H1 (cell line): Measurements from ENCODE around the gene ZNF587B. TPM values are rescaled to one million over a fixed set of nuclear protein-coding genes. Genes with fewer than 3 reads are reported as not detected.
A peak's percentile ranks its signal among the peaks of the same experiment; 100 is the strongest.

ENCODE experiments used
- CTCF ChIA-PET: fragments of 300-600 bp; sonication (Branson Sonifier 250); formaldehyde crosslinking; loops from one replicate; lab custom pipeline; 2021; ENCODE audit not compliant: partially characterized antibody; lab: Charles Lee
- POLR2A ChIA-PET: fragments of 300-600 bp; sonication (Branson Sonifier 250); formaldehyde crosslinking; loops from one replicate; lab custom pipeline; 2021; ENCODE audit warnings: inconsistent platforms; ENCODE audit not compliant: partially characterized antibody; lab: Charles Lee
- DNase-seq, 2 experiments: peaks; one replicate each; pipeline versions ENCODE4 v3.0.0 to v3.0.0-alpha.2; 2010 to 2022; ENCODE audit warnings: low spot score in 2 of 2, low read depth in 1 of 2, mixed read lengths in 1 of 2
- FAIRE-seq: peaks from 2 replicates; lab custom pipeline; 2011; peaks lifted over from hg19 to GRCh38; lab: Jason Lieb, UNC
- H2AFZ ChIP-seq: 2 replicates; pipeline ENCODE4 v1.8.1; 2012; ENCODE audit warnings: low read length, inconsistent platforms
- H2AK5ac ChIP-seq: 2 replicates; pipeline ENCODE4 v1.6.1; 2013; ENCODE audit warnings: low read depth, low read length
- H2BK120ac ChIP-seq: replicated peaks from 2 replicates; pipeline ENCODE3; 2013; ENCODE audit warnings: low read depth, low read length, inconsistent platforms
- H2BK12ac ChIP-seq: 2 replicates; pipeline ENCODE4 v1.6.1; 2013; ENCODE audit warnings: low read depth, low read length
- H2BK15ac ChIP-seq: 2 replicates; pipeline ENCODE4 v1.6.1; 2013; ENCODE audit warnings: low read length
- H2BK20ac ChIP-seq: 2 replicates; pipeline ENCODE4 v1.6.1; 2013; ENCODE audit warnings: low read length
- H2BK5ac ChIP-seq: 2 replicates; pipeline ENCODE4 v1.6.1; 2013; ENCODE audit warnings: low read depth, low read length
- H3K14ac ChIP-seq: 2 replicates; pipeline ENCODE4 v1.6.1; 2013; ENCODE audit warnings: inconsistent platforms; ENCODE audit not compliant: insufficient read length
- H3K18ac ChIP-seq: 2 replicates; pipeline ENCODE4 v1.6.1; 2013; ENCODE audit warnings: low read length; ENCODE audit errors: extremely low read depth
- H3K23ac ChIP-seq: 2 replicates; pipeline ENCODE4 v1.6.1; 2013; ENCODE audit warnings: inconsistent platforms; ENCODE audit not compliant: insufficient read length
- H3K23me2 ChIP-seq: 2 replicates; pipeline ENCODE4 v1.6.1; 2013; ENCODE audit warnings: low read depth, low read length
- H3K27ac ChIP-seq: 2 replicates; pipeline ENCODE4 v1.6.1; 2011; ENCODE audit warnings: low read depth, low read length, inconsistent platforms
- H3K27me3 ChIP-seq, 4 experiments: replicated peaks in 1 of 4; 1 replicate in 1 of 4; 2 replicates in 3 of 4; pipeline versions ENCODE4 v1.6.1 to v1.8.1; 2011 to 2013; ENCODE audit warnings: low read length in 3 of 4, mild to moderate bottlenecking in 3 of 4, inconsistent platforms in 2 of 4, mixed read lengths in 2 of 4, moderate library complexity in 1 of 4; ENCODE audit not compliant: control insufficient read depth in 3 of 4, insufficient read depth in 3 of 4; ENCODE audit errors: extremely low read depth in 1 of 4
- H3K36me3 ChIP-seq, 4 experiments: 2 replicates each; pipeline versions ENCODE4 v1.6.1 to v1.8.1; 2011 to 2013; ENCODE audit warnings: mild to moderate bottlenecking in 4 of 4, low read length in 3 of 4, moderate library complexity in 2 of 4, control low read depth in 1 of 4, inconsistent platforms in 1 of 4; ENCODE audit not compliant: insufficient read depth in 4 of 4, control insufficient read depth in 2 of 4
- H3K4ac ChIP-seq: replicated peaks from 2 replicates; pipeline ENCODE3; 2013; ENCODE audit warnings: low read length, low read depth, mixed read lengths, inconsistent platforms; ENCODE audit not compliant: insufficient read length
- H3K4me1 ChIP-seq, 4 experiments: replicated peaks in 1 of 4; 1 replicate in 1 of 4; 2 replicates in 3 of 4; pipeline versions ENCODE4 v1.6.1 to v1.8.1; 2011 to 2013; ENCODE audit warnings: low read length in 3 of 4, inconsistent platforms in 2 of 4, mixed read lengths in 1 of 4; ENCODE audit not compliant: insufficient read depth in 4 of 4, control insufficient read depth in 3 of 4
- H3K4me2 ChIP-seq, 2 experiments: 2 replicates each; pipeline versions ENCODE4 v1.6.1 to v1.8.1; 2011 to 2013; ENCODE audit warnings: low read depth in 2 of 2, low read length in 2 of 2, control low read depth in 1 of 2, inconsistent platforms in 1 of 2, mild to moderate bottlenecking in 1 of 2; ENCODE audit not compliant: insufficient read depth in 1 of 2
- H3K4me3 ChIP-seq, 4 experiments: fragments of 200-600, 300-600 bp in 1 of 4; sonication (generic), shearing (Covaris generic), sonication (Bioruptor Twin) in 1 of 4; 2 replicates each; pipeline versions ENCODE4 v1.5.1 to v1.8.1; 2011 to 2016; ENCODE audit warnings: low read length in 4 of 4, low read depth in 3 of 4, control low read depth in 2 of 4, inconsistent platforms in 2 of 4, mild to moderate bottlenecking in 2 of 4, mixed read lengths in 1 of 4, moderate library complexity in 1 of 4; ENCODE audit not compliant: insufficient read depth in 2 of 4; ENCODE audit errors: extremely low read depth in 1 of 4
- H3K56ac ChIP-seq: replicated peaks from 2 replicates; pipeline ENCODE3; 2013; ENCODE audit warnings: low read depth, mild to moderate bottlenecking, mixed read lengths, low read length, inconsistent platforms; ENCODE audit not compliant: insufficient read length
- H3K79me1 ChIP-seq: 2 replicates; pipeline ENCODE4 v1.6.1; 2013; ENCODE audit warnings: low read depth, low read length, control low read depth
- H3K79me2 ChIP-seq, 2 experiments: 2 replicates each; pipeline versions ENCODE4 v1.6.1 to v1.8.1; 2012 to 2013; ENCODE audit warnings: low read length in 2 of 2, mild to moderate bottlenecking in 2 of 2, inconsistent platforms in 1 of 2; ENCODE audit not compliant: insufficient read depth in 2 of 2, control insufficient read depth in 1 of 2
- H3K9ac ChIP-seq, 4 experiments: replicated peaks in 1 of 4; 1 replicate in 1 of 4; 2 replicates in 3 of 4; pipeline versions ENCODE4 v1.6.1 to v1.8.1; 2011 to 2013; ENCODE audit warnings: low read depth in 3 of 4, low read length in 3 of 4, control low read depth in 2 of 4, mild to moderate bottlenecking in 2 of 4, moderate library complexity in 2 of 4, inconsistent platforms in 1 of 4; ENCODE audit errors: extremely low read depth in 1 of 4
- H3K9me3 ChIP-seq, 2 experiments: 2 replicates each; pipeline versions ENCODE4 v1.6.1 to v1.8.1; 2012 to 2013; ENCODE audit warnings: mild to moderate bottlenecking in 2 of 2, moderate library complexity in 2 of 2, control low read depth in 1 of 2, inconsistent platforms in 1 of 2, low read depth in 1 of 2, low read length in 1 of 2, mixed read lengths in 1 of 2; ENCODE audit not compliant: insufficient read depth in 2 of 2
- H4K20me1 ChIP-seq, 2 experiments: replicated peaks in 1 of 2; 2 replicates each; pipeline versions ENCODE3 to v1.8.1; 2011 to 2013; ENCODE audit warnings: inconsistent platforms in 2 of 2, low read length in 2 of 2, mild to moderate bottlenecking in 1 of 2; ENCODE audit not compliant: insufficient read depth in 2 of 2, control insufficient read depth in 1 of 2
- H4K5ac ChIP-seq: 2 replicates; pipeline ENCODE4 v1.6.1; 2013; ENCODE audit warnings: low read length, low read depth, mixed read lengths, inconsistent platforms; ENCODE audit not compliant: insufficient read length
- H4K8ac ChIP-seq: 2 replicates; pipeline ENCODE4 v1.8.0; 2013; ENCODE audit warnings: mild to moderate bottlenecking, moderate library complexity, low read length, inconsistent platforms; ENCODE audit not compliant: insufficient read depth; ENCODE audit errors: extremely low read depth
- H4K91ac ChIP-seq: replicated peaks from 2 replicates; pipeline ENCODE3; 2013; ENCODE audit warnings: low read length, mixed read lengths, inconsistent platforms; ENCODE audit not compliant: insufficient read length
- HDAC6 ChIP-seq: IDR thresholded peaks from one replicate; pipeline ENCODE4 v1.7.1; 2012; ENCODE audit warnings: low read depth, mild to moderate bottlenecking, inconsistent platforms, low read length, moderate library complexity
- POLR2A ChIP-seq, 2 experiments: IDR thresholded peaks; 1 replicate in 1 of 2; 2 replicates in 1 of 2; pipeline ENCODE4 v1.6.1; 2011; ENCODE audit warnings: low read depth in 2 of 2, low read length in 2 of 2, mild to moderate bottlenecking in 2 of 2; ENCODE audit errors: control extremely low read depth in 1 of 2
- TAF1 ChIP-seq: IDR thresholded peaks from 2 replicates; pipeline ENCODE4 v1.6.1; 2011; ENCODE audit warnings: mild to moderate bottlenecking, low read depth, low read length
- TBP ChIP-seq: IDR thresholded peaks from 2 replicates; pipeline ENCODE4 v1.6.1; 2011; ENCODE audit warnings: low read depth, low read length, improper control_type of control experiment
- WGBS, 2 experiments: shearing (Covaris generic) in 1 of 2; methylation state at CpG; one replicate each; pipeline versions ENCODE4 v1.1.6 to v1.1.7; 2013 to 2015; ENCODE audit warnings: low lambda C conversion rate in 2 of 2, mixed read lengths in 2 of 2, inconsistent platforms in 1 of 2, low coverage in 1 of 2, missing lambda C conversion rate in 1 of 2; ENCODE audit not compliant: insufficient replicate concordance in 2 of 2, insufficient coverage in 1 of 2, insufficient read length in 1 of 2; ENCODE audit errors: extremely low coverage in 1 of 2, missing lambda C conversion rate in 1 of 2; 5-methylcytosine and 5-hydroxymethylcytosine counted together
- polyA plus RNA-seq, 7 experiments: library from polyadenylated mRNA; depleted of rRNA in 3 of 7; stranded (reverse) in 5 of 7; unstranded in 2 of 7; fragments of >200 nt in 5 of 7; fragments of 200-250 nt in 2 of 7; gene quantifications; 1 replicate in 5 of 7; 2 replicates in 1 of 7; 4 replicates in 1 of 7; pipeline versions ENCODE4 v1.2.1 to v1.2.3, GENCODE V29; 2011 to 2013; ENCODE audit warnings: missing spikeins in 2 of 7, mixed read lengths in 2 of 7
- total RNA-seq: library from RNA; stranded (reverse); fragmentation: NEBNext Ultra II Directional; extraction: Animal tissue kit (Norgen Biotek cat#: 25700); gene quantifications from 2 replicates; pipeline ENCODE4 v1.2.1, GENCODE V29; 2021
- TF ChIP-seq, protein P1 (sequence below): IDR thresholded peaks from 2 replicates; pipeline ENCODE4 v1.6.1; 2012; ENCODE audit warnings: low read length, inconsistent platforms

ZNF587B gene
- total and polyA plus RNA-seq, 2 of the 8 experiments (the other 6 are each of a cell fraction or from before 2014, with no cell fraction given): 13.8 to 60.1 TPM

DNA sequence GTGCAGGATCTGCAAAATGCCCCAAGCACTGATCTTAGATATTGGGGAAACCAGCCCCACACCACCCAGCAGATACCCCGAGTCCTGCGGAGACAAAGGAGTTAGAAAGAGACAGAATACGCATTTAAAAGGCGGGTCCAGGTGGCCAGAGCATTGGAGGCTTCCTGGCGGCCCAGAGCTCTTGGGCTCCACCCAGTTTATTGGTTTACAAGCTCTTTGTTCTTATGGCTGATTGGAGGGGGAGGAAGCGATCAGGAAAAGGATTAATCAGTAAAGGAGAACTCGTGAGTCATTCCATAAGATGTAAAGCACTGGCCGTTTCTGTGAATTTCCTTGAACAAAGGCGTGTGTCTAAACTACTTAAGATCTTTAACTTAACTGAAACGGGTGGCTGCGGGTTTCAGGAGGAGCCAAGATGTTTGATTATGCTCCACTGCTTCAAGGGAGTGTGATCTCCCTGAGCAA is 20.5 kb downstream of the ZNF587B start:
- no peak overlapping the region for H3K4ac ChIP-seq
- H3K9ac ChIP-seq: peak overlapping the region; percentile 82 to 94 (median 89)
- no peak overlapping the region for H3K56ac ChIP-seq
- no peak for FAIRE-seq
- peak in 1 of 2 experiments; percentile 49 for DNase-seq
- no peaks in the 10 kb centered on the region for H3K27me3 ChIP-seq
- peaks cover 0 to 8% of the 10 kb centered on the region in 2 experiments for H4K20me1 ChIP-seq
- no peak overlapping the region for H2BK20ac ChIP-seq
- 0 out of 2 replicates have a peak overlapping the region, but pooled peaks have one; percentile 36 for H3K18ac ChIP-seq
- H3K14ac ChIP-seq: no peak overlapping the region
- H3K4me1 ChIP-seq: peaks cover 0 to 6% (median 4%) of the 10 kb centered on the region in 4 experiments; a peak in 6 of 7 replicates
- ChIA-PET POLR2A (interaction anchor here (0.6 to 10.6 kb wide), 20 partner anchors 10 to 609 kb away, joined by 3 to 103 read pairs (median 5); partner anchors contain the start of genes ZNF154, ZNF417, ZNF587B and ZNF814), CTCF (no interaction called here)
- H3K27ac ChIP-seq: peak overlapping the region; percentile 83
- WGBS, 2 experiments: 31% methylated on average over 10 of the region's 11 CpGs; no CpG with 5 or more reads in 1 of the 2 experiments
- H2BK12ac ChIP-seq: 0 out of 2 replicates have a peak overlapping the region, but pooled peaks have one; percentile 68
- peaks cover 6% of the 10 kb centered on the region for H3K79me1 ChIP-seq
- no peak overlapping the region for H2BK15ac ChIP-seq
- no peak overlapping the region for H2AFZ ChIP-seq
- TF ChIP-seq TBP (0 out of 2 replicates have a peak, but pooled peaks have one; percentile 47), TAF1 (peak; percentile 47; the same call in 1 of the 2 replicates), POLR2A (IDR thresholded peaks at IDR 0.05; ENCODE audit: control extremely low read depth in 1 of 2, low read depth in 2 of 2, low read length in 2 of 2) (peak in 1 of 2 experiments; percentile 13; a peak in 1 of 3 replicates), HDAC6 (no peak)
- TF ChIP-seq, protein P1, sequence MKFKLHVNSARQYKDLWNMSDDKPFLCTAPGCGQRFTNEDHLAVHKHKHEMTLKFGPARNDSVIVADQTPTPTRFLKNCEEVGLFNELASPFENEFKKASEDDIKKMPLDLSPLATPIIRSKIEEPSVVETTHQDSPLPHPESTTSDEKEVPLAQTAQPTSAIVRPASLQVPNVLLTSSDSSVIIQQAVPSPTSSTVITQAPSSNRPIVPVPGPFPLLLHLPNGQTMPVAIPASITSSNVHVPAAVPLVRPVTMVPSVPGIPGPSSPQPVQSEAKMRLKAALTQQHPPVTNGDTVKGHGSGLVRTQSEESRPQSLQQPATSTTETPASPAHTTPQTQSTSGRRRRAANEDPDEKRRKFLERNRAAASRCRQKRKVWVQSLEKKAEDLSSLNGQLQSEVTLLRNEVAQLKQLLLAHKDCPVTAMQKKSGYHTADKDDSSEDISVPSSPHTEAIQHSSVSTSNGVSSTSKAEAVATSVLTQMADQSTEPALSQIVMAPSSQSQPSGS: no peak
- no peak overlapping the region for H2AK5ac ChIP-seq
- peaks cover 0 to 47% of the 10 kb centered on the region in 2 experiments; a peak in 3 of 4 replicates for H3K79me2 ChIP-seq
- peak overlapping the region; percentile 93; the same call in 1 of the 2 replicates for H4K8ac ChIP-seq
- no peak overlapping the region for H4K91ac ChIP-seq
- H4K5ac ChIP-seq: peak overlapping the region; percentile 15
- peak overlapping the region; percentile 79 to 81 (median 79) for H3K4me3 ChIP-seq
- no peak overlapping the region for H2BK5ac ChIP-seq
- no peak overlapping the region for H3K23ac ChIP-seq
- H2BK120ac ChIP-seq: no peak overlapping the region
- H3K23me2 ChIP-seq: peaks cover 4% of the 10 kb centered on the region; the same call in 1 of the 2 replicates
- H3K9me3 ChIP-seq: no peaks in the 10 kb centered on the region
- H3K4me2 ChIP-seq: peak overlapping the region; percentile 71 to 88
- peaks cover 0 to 18% (median 3%) of the 10 kb centered on the region in 4 experiments; a peak in 7 of 8 replicates for H3K36me3 ChIP-seq
